ENCODE data around the gene NUCKS1. TPM values are rescaled to one million over a fixed set of nuclear protein-coding genes. Genes with fewer than 3 reads are reported as not detected.
A peak's percentile ranks its signal among the peaks of the same experiment; 100 is the strongest.

NUCKS1 gene
- total RNA-seq, 1 donor from 2014 or later, result 104 TPM

DNA sequence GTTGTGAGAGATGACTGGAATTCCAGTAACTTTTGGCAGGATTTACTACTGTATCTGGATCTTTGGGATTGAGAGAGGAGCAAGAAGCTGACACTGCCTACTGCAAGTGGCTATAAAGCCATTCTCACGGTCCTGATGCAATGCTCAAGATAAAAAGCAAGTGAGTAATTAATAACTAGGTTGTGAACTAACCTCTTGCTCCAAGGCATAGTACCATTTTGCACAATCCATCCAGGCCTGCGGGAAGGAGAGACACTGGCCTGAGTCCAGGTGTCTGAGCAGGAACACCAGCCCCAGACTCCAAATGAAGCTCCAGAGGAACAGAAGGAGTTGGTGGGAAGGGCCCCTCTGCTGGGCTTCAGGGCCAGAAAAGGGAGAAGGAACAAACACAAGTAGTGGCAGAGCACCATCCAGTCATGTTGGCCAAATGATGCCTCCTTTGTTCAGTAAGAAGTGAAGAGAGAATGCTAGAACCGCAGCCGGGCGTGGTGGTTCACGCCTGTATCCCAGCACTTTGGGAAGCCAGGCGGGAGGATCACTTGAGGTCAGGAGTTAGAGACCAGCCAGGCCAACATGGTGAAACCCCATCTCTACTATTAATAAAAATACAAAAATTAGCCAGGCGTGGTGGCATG, 59.7 kb downstream of the NUCKS1 start:
- no peak for DNase-seq (ENCODE audit: low read depth)
- H3K4me3 ChIP-seq (ENCODE audit: low read depth, low read length), result no peak overlapping the region
- TF ChIP-seq, protein P1, sequence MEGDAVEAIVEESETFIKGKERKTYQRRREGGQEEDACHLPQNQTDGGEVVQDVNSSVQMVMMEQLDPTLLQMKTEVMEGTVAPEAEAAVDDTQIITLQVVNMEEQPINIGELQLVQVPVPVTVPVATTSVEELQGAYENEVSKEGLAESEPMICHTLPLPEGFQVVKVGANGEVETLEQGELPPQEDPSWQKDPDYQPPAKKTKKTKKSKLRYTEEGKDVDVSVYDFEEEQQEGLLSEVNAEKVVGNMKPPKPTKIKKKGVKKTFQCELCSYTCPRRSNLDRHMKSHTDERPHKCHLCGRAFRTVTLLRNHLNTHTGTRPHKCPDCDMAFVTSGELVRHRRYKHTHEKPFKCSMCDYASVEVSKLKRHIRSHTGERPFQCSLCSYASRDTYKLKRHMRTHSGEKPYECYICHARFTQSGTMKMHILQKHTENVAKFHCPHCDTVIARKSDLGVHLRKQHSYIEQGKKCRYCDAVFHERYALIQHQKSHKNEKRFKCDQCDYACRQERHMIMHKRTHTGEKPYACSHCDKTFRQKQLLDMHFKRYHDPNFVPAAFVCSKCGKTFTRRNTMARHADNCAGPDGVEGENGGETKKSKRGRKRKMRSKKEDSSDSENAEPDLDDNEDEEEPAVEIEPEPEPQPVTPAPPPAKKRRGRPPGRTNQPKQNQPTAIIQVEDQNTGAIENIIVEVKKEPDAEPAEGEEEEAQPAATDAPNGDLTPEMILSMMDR (conservative IDR thresholded peaks at IDR 0.05; ENCODE audit: low read depth, low read length), result no peak

DNA sequence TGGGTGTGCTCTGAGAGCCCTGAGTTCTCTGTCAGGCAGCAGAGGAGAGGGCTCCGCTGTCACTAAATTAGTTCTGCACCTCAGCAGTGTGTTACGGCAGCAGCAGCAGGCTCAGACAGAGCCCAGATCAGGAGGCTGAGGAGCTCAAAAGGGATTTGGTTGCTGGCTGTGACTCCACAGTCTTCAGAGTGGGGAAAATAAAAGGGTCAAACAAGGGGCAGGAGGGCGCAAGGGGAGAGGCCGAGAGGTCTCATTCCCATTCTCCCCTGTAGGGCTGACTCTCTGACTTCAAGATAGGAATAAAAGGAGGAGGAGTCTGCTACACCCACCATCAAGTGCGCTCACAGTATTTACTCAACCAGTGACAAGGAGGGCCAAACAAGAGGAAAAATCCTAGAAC, 60.5 kb downstream of the NUCKS1 start:
- TF ChIP-seq, protein P1 (conservative IDR thresholded peaks at IDR 0.05; ENCODE audit: low read depth, low read length), result no peak
- no peak for DNase-seq (ENCODE audit: low read depth)
- H3K4me3 ChIP-seq (ENCODE audit: low read depth, low read length), result no peak overlapping the region

DNA sequence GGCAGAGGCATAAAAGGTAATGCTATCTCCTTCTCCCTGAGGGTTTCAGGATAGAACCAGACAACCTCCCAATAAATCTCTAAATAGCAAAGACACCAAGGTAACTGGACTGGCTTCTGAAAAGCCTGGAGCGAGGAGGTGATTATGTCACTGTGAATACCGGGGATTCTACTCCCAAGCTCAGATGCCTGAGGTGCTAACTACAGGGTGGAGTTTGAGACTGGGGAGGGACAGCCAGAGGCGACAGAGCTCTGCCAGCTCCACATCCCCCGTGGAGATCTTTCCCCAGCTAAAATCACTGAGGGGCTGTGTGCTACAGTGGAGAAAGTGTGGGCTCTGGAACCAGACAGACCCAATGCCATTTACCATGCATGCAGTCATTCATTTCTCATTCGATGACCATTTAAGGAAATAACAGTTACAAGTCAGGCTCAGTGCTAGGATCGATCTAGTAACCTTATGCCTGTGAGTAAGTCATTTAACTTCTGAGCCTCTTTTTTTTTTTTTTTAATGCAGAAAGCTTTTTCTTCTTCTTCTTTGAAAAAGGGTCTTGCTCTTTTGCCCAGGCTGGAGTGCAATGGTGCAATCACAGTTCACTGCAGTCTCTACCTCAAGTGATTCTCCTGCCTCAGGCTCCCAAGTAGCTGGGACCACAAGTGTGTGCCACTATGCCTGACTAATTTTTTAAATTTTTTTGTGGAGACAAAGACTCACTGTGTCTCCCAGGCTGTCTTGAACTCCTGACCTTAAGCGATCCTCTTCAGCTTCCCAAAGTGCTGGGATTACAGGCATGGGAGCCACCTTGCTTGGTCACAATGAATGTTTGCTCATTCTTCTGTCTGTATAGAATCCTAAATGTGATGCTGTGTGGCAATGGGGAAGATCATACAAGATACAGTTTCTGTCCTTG, 61.6 kb downstream of the NUCKS1 start:
- TF ChIP-seq, protein P1 (conservative IDR thresholded peaks at IDR 0.05; ENCODE audit: low read depth, low read length), result no peak
- DNase-seq (ENCODE audit: low read depth), result no peak
- no peak overlapping the region for H3K4me3 ChIP-seq (ENCODE audit: low read depth, low read length)

DNA sequence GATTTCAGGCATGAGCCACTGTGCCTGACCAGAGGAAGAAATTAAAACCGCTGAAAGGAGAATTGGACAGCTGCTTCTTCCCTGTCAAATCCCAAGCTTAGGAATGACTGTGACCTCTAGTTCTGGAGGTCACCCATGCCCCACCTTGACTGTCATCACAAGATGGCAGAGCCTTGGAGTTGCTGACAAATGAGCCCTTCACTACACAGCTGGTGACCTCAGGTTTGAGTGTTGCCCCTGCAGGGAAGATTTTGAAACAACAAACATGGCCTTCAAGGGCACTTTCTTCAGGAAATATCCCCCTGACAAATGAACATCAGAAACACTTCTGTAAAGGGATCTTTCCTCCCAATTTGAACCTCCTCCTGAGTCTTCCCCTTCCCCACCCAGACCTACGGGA, 62.7 kb downstream of the NUCKS1 start:
- DNase-seq (ENCODE audit: low read depth), result no peak
- H3K4me3 ChIP-seq (ENCODE audit: low read depth, low read length), result no peak overlapping the region
- TF ChIP-seq, protein P1 (conservative IDR thresholded peaks at IDR 0.05; ENCODE audit: low read depth, low read length), result no peak

DNA sequence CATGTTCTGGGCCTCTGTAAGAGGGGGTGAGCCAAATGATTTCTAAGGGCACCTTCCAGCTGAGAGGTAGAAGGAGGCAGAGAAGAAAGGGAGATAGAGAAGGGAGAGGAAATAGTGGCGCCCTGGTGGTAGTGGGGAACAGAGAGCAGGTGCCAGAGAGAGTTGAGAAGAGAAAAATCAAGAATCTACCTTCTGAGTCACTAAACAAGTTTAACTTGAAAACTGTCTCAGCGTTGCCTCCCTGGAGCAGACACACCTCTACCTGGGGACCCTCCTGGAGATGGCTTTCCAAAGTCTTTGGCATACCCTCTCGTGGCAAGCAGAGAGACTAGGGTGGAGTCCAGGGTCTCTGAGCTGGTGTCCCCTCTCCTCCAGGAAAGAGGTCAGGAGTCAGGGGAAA, 68.6 kb downstream of the NUCKS1 start:
- TF ChIP-seq, protein P1 (conservative IDR thresholded peaks at IDR 0.05; ENCODE audit: low read depth, low read length), result no peak
- no peak for DNase-seq (ENCODE audit: low read depth)
- H3K4me3 ChIP-seq (ENCODE audit: low read depth, low read length), result no peak overlapping the region

DNA sequence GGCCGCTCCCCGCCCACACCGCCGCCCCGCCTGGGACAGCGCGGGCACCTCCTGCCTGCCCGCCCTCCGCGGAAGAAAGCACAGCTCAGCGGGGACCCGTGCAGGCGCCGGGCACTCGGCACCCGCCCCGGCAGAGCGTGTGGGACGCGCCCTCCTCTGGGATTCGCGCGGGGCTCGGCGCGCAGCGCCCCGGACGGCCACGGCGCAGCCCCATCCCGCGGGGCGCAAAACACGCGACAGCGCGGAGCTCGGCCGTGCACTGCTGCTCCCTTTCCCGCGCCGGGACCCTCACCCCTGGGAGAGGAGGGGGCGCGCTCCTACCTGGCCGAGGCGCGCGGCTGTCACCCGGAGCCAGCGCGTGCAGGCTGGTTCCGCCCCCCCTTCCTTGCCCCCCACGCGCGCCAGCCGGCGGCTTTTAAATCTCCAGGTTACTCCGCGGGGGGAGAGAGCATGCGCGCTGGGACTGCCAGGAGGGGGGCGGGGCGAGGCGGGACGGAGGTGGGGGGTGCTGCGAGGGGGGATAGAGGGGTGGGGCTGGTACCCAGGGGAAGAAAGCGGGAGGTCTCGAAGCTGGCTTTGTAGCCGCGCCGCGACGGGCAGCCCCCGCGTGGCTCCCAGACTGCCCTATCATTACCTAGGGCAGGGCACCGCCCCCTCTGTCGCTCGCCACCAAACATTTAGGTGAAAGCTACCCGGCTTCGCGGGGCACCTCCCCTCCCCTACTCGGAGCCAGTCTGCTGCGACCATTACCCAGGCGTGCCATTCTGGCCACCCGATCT, 69.7 kb downstream of the NUCKS1 start, which contains the start of gene SLC45A3:
TSS of gene SLC45A3 (minus strand) at position 437 of the 779 bp plus-strand sequence. CDS start 15,853 bp downstream, outside the sequence.
- TF ChIP-seq, protein P1 (conservative IDR thresholded peaks at IDR 0.05; ENCODE audit: low read depth, low read length), result no peak
- H3K4me3 ChIP-seq (ENCODE audit: low read depth, low read length), result peak within 1 kb of the TSS; percentile 54
- DNase-seq (ENCODE audit: low read depth), result no peak
